HL-60 (cell line): Measurements from ENCODE around the gene FAM20A.

ENCODE experiments used
- DNase-seq, 2 experiments: peaks; one replicate each; pipeline ENCODE4 v3.0.0-alpha.2; 2010 to 2020; ENCODE audit warnings: low read depth in 1 of 2, low spot score in 1 of 2
- H3K27ac ChIP-seq: fragments of 250-450 bp; sonication (Bioruptor Pico); replicated peaks from 2 replicates; pipeline ENCODE4 v1.5.1; 2020; ENCODE audit warnings: mild to moderate bottlenecking, moderate library complexity
- H3K27me3 ChIP-seq: fragments of 250-450 bp; sonication (Bioruptor Pico); 2 replicates; pipeline ENCODE4 v1.5.1; 2021; ENCODE audit warnings: mild to moderate bottlenecking, moderate library complexity; ENCODE audit not compliant: insufficient read depth, poor library complexity, severe bottlenecking
- H3K4me3 ChIP-seq: replicated peaks from 2 replicates; pipeline ENCODE4 v1.5.1; 2011; ENCODE audit warnings: mild to moderate bottlenecking, control low read depth, low read length; ENCODE audit not compliant: insufficient read depth
- GABPA ChIP-seq: IDR thresholded peaks from 2 replicates; pipeline ENCODE4 v1.6.1; 2012; ENCODE audit warnings: low read depth
- POLR2AphosphoS5 ChIP-seq: IDR thresholded peaks from 2 replicates; pipeline ENCODE4 v1.6.1; 2012; ENCODE audit warnings: low read depth
- SPI1 ChIP-seq: IDR thresholded peaks from 2 replicates; pipeline ENCODE4 v1.6.1; 2012; ENCODE audit warnings: low read depth, mild to moderate bottlenecking, borderline replicate concordance
- TF ChIP-seq, protein P1 (sequence below): IDR thresholded peaks from 2 replicates; pipeline ENCODE4 v1.6.1; 2012; ENCODE audit warnings: low read depth; ENCODE audit not compliant: insufficient replicate concordance
- TF ChIP-seq, protein P2 (sequence below): IDR thresholded peaks from one replicate; pipeline ENCODE4 v1.5.1; 2011; ENCODE audit warnings: low read length, control low read depth, inconsistent platforms; ENCODE audit not compliant: insufficient read depth

FAM20A gene

DNA sequence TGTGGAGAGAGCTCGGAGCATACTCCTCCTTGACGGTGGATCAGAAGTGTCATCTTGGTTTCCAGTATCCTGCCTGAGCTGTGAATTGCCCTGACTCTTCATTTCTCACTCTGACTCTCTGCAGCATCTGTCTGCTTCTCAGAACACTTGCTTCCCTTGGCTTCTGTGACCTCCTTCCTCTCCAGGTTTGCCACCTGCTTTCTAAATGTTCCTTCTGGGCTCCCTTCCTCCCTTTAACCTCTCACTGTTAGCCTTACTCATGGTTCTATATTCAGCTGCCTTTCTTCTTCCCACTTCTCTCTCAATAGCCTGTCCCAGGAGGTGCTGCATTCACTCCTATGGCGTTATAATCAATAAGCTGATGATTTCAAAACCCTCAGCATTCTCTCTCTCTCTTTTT is 100.1 kb downstream of the FAM20A start:
- TF ChIP-seq POLR2AphosphoS5 (no peak), GABPA (no peak), SPI1 (no peak)
- TF ChIP-seq, protein P1, sequence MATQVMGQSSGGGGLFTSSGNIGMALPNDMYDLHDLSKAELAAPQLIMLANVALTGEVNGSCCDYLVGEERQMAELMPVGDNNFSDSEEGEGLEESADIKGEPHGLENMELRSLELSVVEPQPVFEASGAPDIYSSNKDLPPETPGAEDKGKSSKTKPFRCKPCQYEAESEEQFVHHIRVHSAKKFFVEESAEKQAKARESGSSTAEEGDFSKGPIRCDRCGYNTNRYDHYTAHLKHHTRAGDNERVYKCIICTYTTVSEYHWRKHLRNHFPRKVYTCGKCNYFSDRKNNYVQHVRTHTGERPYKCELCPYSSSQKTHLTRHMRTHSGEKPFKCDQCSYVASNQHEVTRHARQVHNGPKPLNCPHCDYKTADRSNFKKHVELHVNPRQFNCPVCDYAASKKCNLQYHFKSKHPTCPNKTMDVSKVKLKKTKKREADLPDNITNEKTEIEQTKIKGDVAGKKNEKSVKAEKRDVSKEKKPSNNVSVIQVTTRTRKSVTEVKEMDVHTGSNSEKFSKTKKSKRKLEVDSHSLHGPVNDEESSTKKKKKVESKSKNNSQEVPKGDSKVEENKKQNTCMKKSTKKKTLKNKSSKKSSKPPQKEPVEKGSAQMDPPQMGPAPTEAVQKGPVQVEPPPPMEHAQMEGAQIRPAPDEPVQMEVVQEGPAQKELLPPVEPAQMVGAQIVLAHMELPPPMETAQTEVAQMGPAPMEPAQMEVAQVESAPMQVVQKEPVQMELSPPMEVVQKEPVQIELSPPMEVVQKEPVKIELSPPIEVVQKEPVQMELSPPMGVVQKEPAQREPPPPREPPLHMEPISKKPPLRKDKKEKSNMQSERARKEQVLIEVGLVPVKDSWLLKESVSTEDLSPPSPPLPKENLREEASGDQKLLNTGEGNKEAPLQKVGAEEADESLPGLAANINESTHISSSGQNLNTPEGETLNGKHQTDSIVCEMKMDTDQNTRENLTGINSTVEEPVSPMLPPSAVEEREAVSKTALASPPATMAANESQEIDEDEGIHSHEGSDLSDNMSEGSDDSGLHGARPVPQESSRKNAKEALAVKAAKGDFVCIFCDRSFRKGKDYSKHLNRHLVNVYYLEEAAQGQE, result no peak
- TF ChIP-seq, protein P2, sequence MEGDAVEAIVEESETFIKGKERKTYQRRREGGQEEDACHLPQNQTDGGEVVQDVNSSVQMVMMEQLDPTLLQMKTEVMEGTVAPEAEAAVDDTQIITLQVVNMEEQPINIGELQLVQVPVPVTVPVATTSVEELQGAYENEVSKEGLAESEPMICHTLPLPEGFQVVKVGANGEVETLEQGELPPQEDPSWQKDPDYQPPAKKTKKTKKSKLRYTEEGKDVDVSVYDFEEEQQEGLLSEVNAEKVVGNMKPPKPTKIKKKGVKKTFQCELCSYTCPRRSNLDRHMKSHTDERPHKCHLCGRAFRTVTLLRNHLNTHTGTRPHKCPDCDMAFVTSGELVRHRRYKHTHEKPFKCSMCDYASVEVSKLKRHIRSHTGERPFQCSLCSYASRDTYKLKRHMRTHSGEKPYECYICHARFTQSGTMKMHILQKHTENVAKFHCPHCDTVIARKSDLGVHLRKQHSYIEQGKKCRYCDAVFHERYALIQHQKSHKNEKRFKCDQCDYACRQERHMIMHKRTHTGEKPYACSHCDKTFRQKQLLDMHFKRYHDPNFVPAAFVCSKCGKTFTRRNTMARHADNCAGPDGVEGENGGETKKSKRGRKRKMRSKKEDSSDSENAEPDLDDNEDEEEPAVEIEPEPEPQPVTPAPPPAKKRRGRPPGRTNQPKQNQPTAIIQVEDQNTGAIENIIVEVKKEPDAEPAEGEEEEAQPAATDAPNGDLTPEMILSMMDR, result no peak
- DNase-seq, result no peak
- Histone ChIP-seq H3K4me3 (no peak overlapping the region), H3K27ac (no peak overlapping the region), H3K27me3 (no peaks in the 10 kb centered on the region)

DNA sequence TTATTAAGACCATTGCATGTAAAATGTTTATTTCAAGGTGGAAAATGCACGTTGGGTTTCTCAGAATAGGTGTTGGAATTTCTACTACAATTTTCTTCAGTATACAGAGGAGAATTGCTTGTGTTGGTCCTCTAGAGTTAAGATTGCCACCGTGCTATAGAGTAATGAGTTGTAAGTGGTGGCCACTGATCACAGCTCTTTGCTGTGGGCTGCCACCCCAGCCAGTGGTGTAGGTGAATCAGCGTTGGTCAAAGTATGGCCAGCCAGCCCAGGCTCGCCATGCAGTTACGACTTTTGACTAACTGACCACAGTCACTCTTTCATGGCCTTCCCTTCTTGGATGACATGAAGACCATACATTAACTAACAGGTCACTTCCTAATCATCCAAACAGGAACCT is 101.6 kb downstream of the FAM20A start:
- H3K4me3 ChIP-seq, result no peak overlapping the region
- TF ChIP-seq, protein P1, result no peak
- TF ChIP-seq SPI1 (no peak), POLR2AphosphoS5 (no peak), GABPA (no peak)

DNA sequence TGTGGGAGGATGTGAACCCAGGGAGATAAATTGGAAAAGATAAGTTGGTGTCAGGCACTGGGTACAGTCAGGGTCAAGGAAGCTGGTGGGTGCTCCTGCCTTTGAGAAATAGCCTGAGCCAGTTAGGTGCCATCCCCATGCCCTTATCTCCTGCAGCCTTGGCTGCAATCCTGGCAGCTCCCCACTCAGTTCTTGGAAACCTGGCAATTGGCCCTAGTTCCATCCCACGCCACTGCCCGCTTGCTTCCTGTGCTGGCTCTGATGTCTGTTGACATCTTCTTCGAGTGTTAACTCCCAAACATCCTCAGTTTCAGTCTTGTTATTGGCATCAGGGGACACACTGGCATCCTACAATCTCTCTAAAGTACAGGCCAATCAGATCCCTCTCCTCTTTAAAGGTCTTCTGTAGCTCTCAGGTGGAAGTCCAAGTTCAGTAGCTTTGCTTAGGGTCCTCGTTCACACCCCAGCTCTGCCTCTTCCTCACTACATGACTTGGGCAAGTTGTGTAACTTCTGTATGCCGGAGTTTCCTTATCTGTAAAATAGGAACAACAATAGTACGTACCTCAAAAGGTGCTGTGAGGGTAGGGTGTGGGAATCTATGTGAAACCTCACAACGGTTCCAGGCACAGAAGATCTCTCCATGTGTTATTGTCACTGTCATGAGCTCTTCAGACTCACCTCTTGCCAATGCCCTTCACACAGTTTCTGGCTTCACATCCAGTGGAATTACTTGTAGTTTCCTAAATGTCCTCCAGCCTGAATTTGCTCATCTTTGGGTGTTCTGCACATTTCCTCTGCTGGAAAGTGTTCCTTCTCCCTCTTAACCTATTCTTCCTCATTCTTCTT is 102.5 kb downstream of the FAM20A start:
- TF ChIP-seq, protein P2, result no peak
- no peak for TF ChIP-seq SPI1
- TF ChIP-seq POLR2AphosphoS5, result no peak
- TF ChIP-seq, protein P1, result no peak
- TF ChIP-seq GABPA, result no peak
- H3K27me3 ChIP-seq, result no peaks in the 10 kb centered on the region
- H3K27ac ChIP-seq, result peak overlapping the region; percentile 79
- H3K4me3 ChIP-seq, result 0 out of 2 replicates have a peak overlapping the region, but pooled peaks have one; percentile 3
- peak; percentile 62 to 67 for DNase-seq

More for the DNA sequence above, 101.6 kb downstream of the FAM20A start:
- no peaks in the 10 kb centered on the region for H3K27me3 ChIP-seq
- peak overlapping the region; percentile 79 for H3K27ac ChIP-seq
- no peak for DNase-seq
